Activated CD8-positive, alpha-beta T cell treated with anti-CD3 and anti-CD28 coated beads, Interleukin-2, amount 10 ng/mL, durations not matched to agents 7 days and 5 days (primary cell): ENCODE data around the gene ACAD10. TPM values are rescaled to one million over a fixed set of nuclear protein-coding genes. Genes with fewer than 3 reads are reported as not detected.

ENCODE experiments used
- ATAC-seq: fragments of 150-1000 bp; cut with Tn5 transposase; one replicate; pipeline ENCODE4 v1.10.0; 2021; ENCODE audit warnings: moderate library complexity
- CTCF ChIA-PET: fragments of 350-600 bp; sonication (Branson Sonifier 250); formaldehyde crosslinking; loops from one replicate; lab custom pipeline; 2021; ENCODE audit warnings: antibody characterized with exemption; lab: Charles Lee
- POLR2A ChIA-PET: fragments of 350-600 bp; sonication (Branson Sonifier 250); formaldehyde crosslinking; loops from one replicate; lab custom pipeline; 2021; ENCODE audit warnings: antibody characterized with exemption; lab: Charles Lee
- DNase-seq: peaks from one replicate; pipeline ENCODE4 v3.0.0-alpha.2; 2020
- H3K27ac Mint-ChIP-seq: one replicate; pipeline ENCODE4 v1.8.0; 2021; ENCODE audit warnings: mild to moderate bottlenecking, mixed read lengths
- H3K27me3 Mint-ChIP-seq: one replicate; pipeline ENCODE4 v1.8.0; 2021; ENCODE audit warnings: low read depth, mixed read lengths
- H3K36me3 Mint-ChIP-seq: one replicate; pipeline ENCODE4 v1.8.0; 2021; ENCODE audit warnings: low read depth, mixed read lengths
- H3K4me1 Mint-ChIP-seq: one replicate; pipeline ENCODE4 v1.8.0; 2021; ENCODE audit warnings: low read depth, mixed read lengths
- H3K4me3 Mint-ChIP-seq: one replicate; pipeline ENCODE4 v1.8.0; 2021; ENCODE audit warnings: mild to moderate bottlenecking, mixed read lengths
- H3K9me3 Mint-ChIP-seq: one replicate; pipeline ENCODE4 v1.8.0; 2022; ENCODE audit warnings: mixed read lengths; ENCODE audit not compliant: insufficient read depth
- total RNA-seq, 2 experiments: library from RNA; stranded (reverse); gene quantifications; one replicate each; pipeline ENCODE4 v1.2.3, GENCODE V29; 2021

ACAD10 gene
- total RNA-seq, 2 experiments from 2014 or later: 24.9 to 27.3 TPM

- Mint-ChIP-seq H3K36me3 (no peaks in the 10 kb centered on the region), H3K4me3 (peak overlapping the region; percentile 59), H3K4me1 (peaks cover 16% of the 10 kb centered on the region), H3K27ac (peak overlapping the region; percentile 22), H3K9me3 (no peaks in the 10 kb centered on the region), H3K27me3 (peaks cover 47% of the 10 kb centered on the region)
- CTCF ChIA-PET: interaction anchor here (1.2 kb wide), 1 partner anchor 45 kb away, joined by 3 read pairs; no protein-coding TSS in a partner anchor
- POLR2A ChIA-PET: interaction anchor here (0.9 kb wide), 1 partner anchor 82 kb away, joined by 3 read pairs; the partner anchor contains the start of gene BRAP
- DNase-seq (no peak), ATAC-seq (no peak)
Measured at GRCh38 chr12:111767362-111768158, 81.7 kb downstream of the ACAD10 start.

GRCh38 chr12:111768159-111768895 is 82.5 kb downstream of the ACAD10 start:
- ChIA-PET CTCF (interaction anchor here (1.2 kb wide), 1 partner anchor 45 kb away, joined by 3 read pairs; no protein-coding TSS in a partner anchor), POLR2A (interaction anchor here (0.9 kb wide), 1 partner anchor 83 kb away, joined by 3 read pairs; the partner anchor contains the start of gene BRAP)
- H3K4me3 Mint-ChIP-seq: no peak overlapping the region
- no peaks in the 10 kb centered on the region for H3K9me3 Mint-ChIP-seq
- no peak overlapping the region for H3K27ac Mint-ChIP-seq
- ATAC-seq (no peak), DNase-seq (no peak)
- H3K36me3 Mint-ChIP-seq: no peaks in the 10 kb centered on the region
- H3K4me1 Mint-ChIP-seq: peaks cover 12% of the 10 kb centered on the region
- peaks cover 43% of the 10 kb centered on the region for H3K27me3 Mint-ChIP-seq

- no peak for ATAC-seq
- Mint-ChIP-seq H3K27ac (no peak overlapping the region), H3K36me3 (no peaks in the 10 kb centered on the region)
Measured at GRCh38 chr12:111769599-111769998, 83.7 kb downstream of the ACAD10 start.

GRCh38 chr12:111773801-111774551 is 88.1 kb downstream of the ACAD10 start:
- Mint-ChIP-seq H3K4me1 (peaks cover 8% of the 10 kb centered on the region), H3K9me3 (no peaks in the 10 kb centered on the region), H3K4me3 (no peak overlapping the region), H3K36me3 (no peaks in the 10 kb centered on the region), H3K27ac (no peak overlapping the region), H3K27me3 (peaks cover 12% of the 10 kb centered on the region)
- ATAC-seq (no peak), DNase-seq (no peak)
- CTCF ChIA-PET: no interaction called here
- POLR2A ChIA-PET: no interaction called here

More at GRCh38 chr12:111769599-111769998, 83.7 kb downstream of the ACAD10 start:
- CTCF ChIA-PET: interaction anchor here (1.5 kb wide), 1 partner anchor 43 kb away, joined by 4 read pairs; no protein-coding TSS in a partner anchor
- H3K27me3 Mint-ChIP-seq: peaks cover 34% of the 10 kb centered on the region
- POLR2A ChIA-PET: no interaction called here
- peaks cover 12% of the 10 kb centered on the region for H3K4me1 Mint-ChIP-seq
- no peak overlapping the region for H3K4me3 Mint-ChIP-seq
- no peak for DNase-seq
- H3K9me3 Mint-ChIP-seq: no peaks in the 10 kb centered on the region

GRCh38 chr12:111775205-111776193 is 89.6 kb downstream of the ACAD10 start:
- H3K4me1 Mint-ChIP-seq: peaks cover 12% of the 10 kb centered on the region
- POLR2A ChIA-PET: interaction anchor here (0.7 to 0.9 kb wide), 2 partner anchors 10 to 90 kb away, joined by 3 read pairs; partner anchors contain the start of genes ACAD10 and BRAP
- no peaks in the 10 kb centered on the region for H3K9me3 Mint-ChIP-seq
- H3K27ac Mint-ChIP-seq: no peak overlapping the region
- CTCF ChIA-PET: no interaction called here
- no peak for DNase-seq
- H3K27me3 Mint-ChIP-seq: peaks cover 3% of the 10 kb centered on the region
- no peaks in the 10 kb centered on the region for H3K36me3 Mint-ChIP-seq
- no peak for ATAC-seq
- H3K4me3 Mint-ChIP-seq: no peak overlapping the region

DNA sequence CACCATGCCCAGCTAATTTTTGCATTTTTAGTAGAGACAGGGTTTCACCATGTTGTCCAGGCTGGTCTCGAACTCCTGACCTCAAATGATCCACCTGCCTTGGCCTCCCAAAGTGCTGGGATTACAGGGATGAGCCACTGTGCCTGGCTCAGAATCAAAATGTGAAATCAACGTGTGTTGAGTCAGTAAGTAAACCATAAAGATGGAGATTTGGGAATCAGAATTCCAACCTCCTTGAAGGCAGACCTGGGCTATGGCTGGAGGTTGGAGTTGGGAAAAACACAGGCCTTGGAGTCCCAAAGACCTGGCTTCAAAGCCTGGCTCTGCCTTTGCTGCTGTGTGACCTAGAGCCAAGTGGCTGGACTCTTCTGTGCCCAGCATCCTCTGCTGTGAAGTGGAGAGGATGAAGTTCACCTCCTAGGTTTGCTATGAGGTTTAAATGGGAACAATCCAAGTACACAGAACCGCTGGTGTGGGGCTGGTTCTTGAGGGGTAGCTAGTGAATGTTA is 91.0 kb downstream of the ACAD10 start:
- ChIA-PET CTCF (interaction anchor here (1.4 kb wide), 1 partner anchor 36 kb away, joined by 3 read pairs; no protein-coding TSS in a partner anchor), POLR2A (interaction anchor here (0.9 kb wide), 1 partner anchor 91 kb away, joined by 3 read pairs; the partner anchor contains the start of genes ACAD10 and BRAP)
- H3K4me3 Mint-ChIP-seq: no peak overlapping the region
- no peaks in the 10 kb centered on the region for H3K9me3 Mint-ChIP-seq
- no peaks in the 10 kb centered on the region for H3K36me3 Mint-ChIP-seq
- peaks cover 3% of the 10 kb centered on the region for H3K27me3 Mint-ChIP-seq
- no peak overlapping the region for H3K27ac Mint-ChIP-seq
- peaks cover 12% of the 10 kb centered on the region for H3K4me1 Mint-ChIP-seq
- DNase-seq (no peak), ATAC-seq (no peak)

DNA sequence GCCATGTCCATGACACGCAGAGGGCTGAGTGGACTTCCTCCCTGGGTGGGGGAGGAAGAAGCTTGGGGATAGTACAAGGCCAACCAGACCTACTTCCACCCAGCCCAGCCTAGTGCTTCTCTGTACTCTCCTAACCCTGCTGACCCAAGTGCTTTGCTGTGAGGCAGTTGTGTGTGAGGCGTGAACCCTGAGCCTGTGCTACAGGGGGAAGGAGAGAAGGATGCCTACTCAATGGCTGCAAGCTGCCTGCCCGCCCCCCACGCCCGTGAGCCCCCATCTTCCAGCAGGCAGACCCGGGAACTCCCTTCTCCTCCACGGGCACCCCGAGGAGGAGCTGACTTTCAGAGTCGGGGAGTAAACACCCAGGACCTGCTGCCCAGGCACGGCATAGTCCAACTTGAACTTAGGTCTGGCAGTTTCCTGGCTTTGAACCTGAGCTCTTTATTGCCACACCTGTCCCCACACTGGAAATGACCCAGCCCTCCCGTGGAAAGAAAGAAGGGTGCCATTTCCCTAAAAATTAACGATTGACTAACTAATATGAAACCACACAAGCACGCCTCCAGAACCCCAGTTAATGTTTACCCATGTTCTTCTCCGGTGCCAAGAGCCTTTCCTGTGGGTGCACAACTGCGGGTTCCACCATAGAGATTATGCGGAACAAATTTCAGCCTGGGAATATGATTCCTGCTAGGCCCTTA is 91.6 kb downstream of the ACAD10 start:
- Mint-ChIP-seq H3K27me3 (peaks cover 3% of the 10 kb centered on the region), H3K27ac (no peak overlapping the region), H3K9me3 (no peaks in the 10 kb centered on the region), H3K36me3 (no peaks in the 10 kb centered on the region), H3K4me1 (peaks cover 12% of the 10 kb centered on the region), H3K4me3 (no peak overlapping the region)
- ATAC-seq (no peak), DNase-seq (no peak)
- POLR2A ChIA-PET: no interaction called here
- CTCF ChIA-PET: interaction anchor here (1.4 kb wide), 1 partner anchor 35 kb away, joined by 3 read pairs; no protein-coding TSS in a partner anchor

GRCh38 chr12:111780166-111780565 is 94.3 kb downstream of the ACAD10 start:
- Mint-ChIP-seq H3K36me3 (no peaks in the 10 kb centered on the region), H3K27me3 (peaks cover 3% of the 10 kb centered on the region), H3K27ac (no peak overlapping the region), H3K4me3 (no peak overlapping the region), H3K9me3 (no peaks in the 10 kb centered on the region), H3K4me1 (peaks cover 12% of the 10 kb centered on the region)
- ATAC-seq: no peak
- POLR2A ChIA-PET: no interaction called here
- DNase-seq: no peak
- CTCF ChIA-PET: no interaction called here

- no peaks in the 10 kb centered on the region for H3K9me3 Mint-ChIP-seq
- no peaks in the 10 kb centered on the region for H3K36me3 Mint-ChIP-seq
- ATAC-seq: no peak
- peaks cover 11% of the 10 kb centered on the region for H3K4me1 Mint-ChIP-seq
- H3K27ac Mint-ChIP-seq: no peak overlapping the region
- CTCF ChIA-PET: interaction anchor here (1.2 kb wide), 1 partner anchor 193 kb away, joined by 3 read pairs; no protein-coding TSS in a partner anchor
- no peak for DNase-seq
- no peak overlapping the region for H3K4me3 Mint-ChIP-seq
- POLR2A ChIA-PET: no interaction called here
- peaks cover 3% of the 10 kb centered on the region for H3K27me3 Mint-ChIP-seq
Measured at GRCh38 chr12:111780615-111781014, 94.8 kb downstream of the ACAD10 start.
